ENCODE data around the gene AFF4.

- TF ChIP-seq CTCF (IDR thresholded peaks at IDR 0.05), result no peak
- TF ChIP-seq POLR2A (IDR thresholded peaks at IDR 0.05), result no peak
- no peak for TF ChIP-seq EP300 (IDR thresholded peaks at IDR 0.05)
These were observed 109.6 kb downstream of the AFF4 start for GRCh38 chr5:132853790-132854189.
